Measurements from ENCODE around the gene SKI.

GRCh38 chr1:2289607-2290006 is 61.5 kb downstream of the SKI start:
- TF ChIP-seq ZNF384 (IDR thresholded peaks at IDR 0.05) = no peak
- TF ChIP-seq FOXK2 (IDR thresholded peaks at IDR 0.05) = no peak
- TF ChIP-seq ARNT (IDR thresholded peaks at IDR 0.05) = no peak
